ENCODE measurements around the gene CXCR3. TPM values are rescaled to one million over a fixed set of nuclear protein-coding genes. Genes with fewer than 3 reads are reported as not detected.

The CXCR3 gene
- total RNA-seq, 4 donors from 2014 or later = 1.1 to 3.5 (median 1.3) TPM; not detected in 1

DNA sequence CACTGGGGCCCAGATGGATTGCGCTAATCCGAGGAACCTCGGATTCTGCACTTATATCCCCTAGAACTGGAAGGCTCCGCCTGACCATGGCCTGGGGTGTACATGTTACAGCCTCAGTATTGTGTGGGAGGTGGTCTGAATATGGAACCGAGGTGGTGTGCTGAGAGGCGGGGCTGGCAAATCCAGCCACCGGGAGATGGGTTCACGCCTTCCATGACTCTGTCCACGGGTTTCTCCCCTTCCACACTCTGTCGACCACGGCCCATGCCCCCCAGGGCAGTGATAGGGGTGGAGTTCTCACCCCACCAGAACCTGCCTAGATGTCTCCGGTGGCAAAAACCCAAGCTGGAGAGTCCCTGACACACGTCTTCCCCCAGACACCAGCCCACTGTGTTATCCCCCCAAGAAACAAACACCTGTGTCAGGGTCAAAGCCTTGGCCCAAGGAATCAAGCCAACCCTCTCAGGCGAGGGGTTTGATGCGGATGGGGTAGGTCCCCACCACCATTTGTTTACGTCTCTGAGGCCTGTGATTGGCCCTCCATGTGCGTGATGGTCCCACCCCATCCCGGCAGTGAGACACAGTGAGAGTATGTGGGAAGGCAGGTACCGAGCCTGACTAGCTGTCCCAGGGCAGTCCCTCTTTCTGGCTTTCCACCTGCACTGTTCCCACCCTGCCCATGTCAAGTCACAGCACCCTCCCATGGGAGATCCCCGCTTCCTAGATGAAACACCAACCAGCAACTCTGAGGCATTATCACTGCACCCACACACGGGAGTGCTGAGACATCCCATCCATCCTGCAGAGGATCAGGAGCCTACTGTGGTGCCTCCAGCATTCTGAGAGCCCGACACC is 42.5 kb upstream of the CXCR3 start:
- no peak overlapping the region for H3K27ac ChIP-seq
- 86% methylated on average over 21 of the region's 22 CpGs; no CpG with 5 or more reads in 1 of the 2 donors for WGBS, 2 donors (ENCODE audit: low coverage in 1 of 2)
- no peak for DNase-seq
- H3K36me3 ChIP-seq = no peaks in the 10 kb centered on the region
- intact Hi-C loops (cut with DNase I; ENCODE audit: low total_unique reads) = no loop called here
- in situ Hi-C loops (cut with MboI; ENCODE audit: low pct_ligation_motif_present in 1 of 4, low pct_unique_long_range_greater_than_20kb in 1 of 4, low sequenced_read_pairs in 3 of 4) = no loop called here
- TF ChIP-seq POLR2A (IDR thresholded peaks at IDR 0.05) (no peak), POLR2AphosphoS5 (IDR thresholded peaks at IDR 0.05) (no peak), EP300 (IDR thresholded peaks at IDR 0.05; ENCODE audit: low read depth) (no peak)
- TF ChIP-seq, protein P1, sequence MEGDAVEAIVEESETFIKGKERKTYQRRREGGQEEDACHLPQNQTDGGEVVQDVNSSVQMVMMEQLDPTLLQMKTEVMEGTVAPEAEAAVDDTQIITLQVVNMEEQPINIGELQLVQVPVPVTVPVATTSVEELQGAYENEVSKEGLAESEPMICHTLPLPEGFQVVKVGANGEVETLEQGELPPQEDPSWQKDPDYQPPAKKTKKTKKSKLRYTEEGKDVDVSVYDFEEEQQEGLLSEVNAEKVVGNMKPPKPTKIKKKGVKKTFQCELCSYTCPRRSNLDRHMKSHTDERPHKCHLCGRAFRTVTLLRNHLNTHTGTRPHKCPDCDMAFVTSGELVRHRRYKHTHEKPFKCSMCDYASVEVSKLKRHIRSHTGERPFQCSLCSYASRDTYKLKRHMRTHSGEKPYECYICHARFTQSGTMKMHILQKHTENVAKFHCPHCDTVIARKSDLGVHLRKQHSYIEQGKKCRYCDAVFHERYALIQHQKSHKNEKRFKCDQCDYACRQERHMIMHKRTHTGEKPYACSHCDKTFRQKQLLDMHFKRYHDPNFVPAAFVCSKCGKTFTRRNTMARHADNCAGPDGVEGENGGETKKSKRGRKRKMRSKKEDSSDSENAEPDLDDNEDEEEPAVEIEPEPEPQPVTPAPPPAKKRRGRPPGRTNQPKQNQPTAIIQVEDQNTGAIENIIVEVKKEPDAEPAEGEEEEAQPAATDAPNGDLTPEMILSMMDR (IDR thresholded peaks at IDR 0.05) = no peak
- no peak overlapping the region for H3K4me3 ChIP-seq
- H3K9me3 ChIP-seq = no peaks in the 10 kb centered on the region
- H3K27me3 ChIP-seq = no peaks in the 10 kb centered on the region
- H3K4me1 ChIP-seq = no peaks in the 10 kb centered on the region

DNA sequence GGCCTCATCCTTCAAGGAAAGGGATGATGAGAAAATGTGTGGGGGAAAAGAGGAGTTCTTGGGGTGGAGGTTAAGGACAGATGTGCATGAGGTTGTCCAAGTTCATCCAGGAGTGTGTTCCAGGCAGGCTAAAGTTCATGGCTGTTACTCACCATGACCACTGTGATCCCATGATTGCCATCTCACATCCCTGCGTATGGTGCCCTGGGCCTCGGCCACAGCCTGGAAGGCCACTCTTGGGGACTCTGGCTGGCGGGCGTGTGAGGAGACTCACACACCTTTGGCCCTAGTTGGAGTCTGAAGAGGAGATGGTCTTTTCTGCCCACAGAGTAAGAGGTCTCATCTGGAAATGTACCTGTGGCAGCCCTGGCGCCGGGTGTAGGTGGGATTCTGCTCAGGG is 41.6 kb upstream of the CXCR3 start:
- Histone ChIP-seq H3K27me3 (no peaks in the 10 kb centered on the region), H3K4me1 (no peaks in the 10 kb centered on the region), H3K9me3 (no peaks in the 10 kb centered on the region), H3K36me3 (no peaks in the 10 kb centered on the region), H3K27ac (no peak overlapping the region), H3K4me3 (no peak overlapping the region)
- in situ Hi-C loops (cut with MboI; ENCODE audit: low pct_ligation_motif_present in 1 of 4, low pct_unique_long_range_greater_than_20kb in 1 of 4, low sequenced_read_pairs in 3 of 4) = no loop called here
- 94% methylated on average over 6 of the region's 6 CpGs; no CpG with 5 or more reads in 1 of the 2 donors for WGBS, 2 donors (ENCODE audit: low coverage in 1 of 2)
- no peak for DNase-seq
- intact Hi-C loops (cut with DNase I; ENCODE audit: low total_unique reads) = no loop called here
- TF ChIP-seq EP300 (IDR thresholded peaks at IDR 0.05; ENCODE audit: low read depth) = no peak
- TF ChIP-seq, protein P1 (IDR thresholded peaks at IDR 0.05) = no peak
- no peak for TF ChIP-seq POLR2AphosphoS5 (IDR thresholded peaks at IDR 0.05)
- no peak for TF ChIP-seq POLR2A (IDR thresholded peaks at IDR 0.05)

DNA sequence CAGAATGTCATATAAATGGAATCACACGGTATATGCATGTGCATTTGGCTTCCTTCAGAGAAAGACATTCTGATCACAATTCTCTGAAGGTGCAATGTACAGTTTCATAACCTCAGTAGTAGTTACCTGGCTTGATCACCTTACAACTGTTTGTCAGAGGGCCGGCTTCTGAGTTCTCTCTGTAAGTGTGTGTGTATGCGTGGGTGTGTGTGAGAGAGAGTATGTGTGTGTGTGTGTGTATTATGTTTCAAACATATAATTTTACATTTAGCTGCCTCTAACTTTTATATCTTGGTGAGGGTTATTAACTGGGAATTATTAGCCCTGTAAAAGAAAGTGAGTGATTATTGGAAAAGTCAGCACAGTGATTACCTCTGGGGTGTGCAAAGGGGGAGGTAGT is 41.0 kb upstream of the CXCR3 start:
- in situ Hi-C loops (cut with MboI; ENCODE audit: low pct_ligation_motif_present in 1 of 4, low pct_unique_long_range_greater_than_20kb in 1 of 4, low sequenced_read_pairs in 3 of 4) = no loop called here
- Histone ChIP-seq H3K9me3 (no peaks in the 10 kb centered on the region), H3K4me3 (no peak overlapping the region), H3K36me3 (no peaks in the 10 kb centered on the region), H3K4me1 (no peaks in the 10 kb centered on the region), H3K27ac (no peak overlapping the region), H3K27me3 (no peaks in the 10 kb centered on the region)
- DNase-seq = no peak
- intact Hi-C loops (cut with DNase I; ENCODE audit: low total_unique reads) = no loop called here
- no peak for TF ChIP-seq POLR2A (IDR thresholded peaks at IDR 0.05)
- TF ChIP-seq POLR2AphosphoS5 (IDR thresholded peaks at IDR 0.05) = no peak
- TF ChIP-seq EP300 (IDR thresholded peaks at IDR 0.05; ENCODE audit: low read depth) = no peak
- TF ChIP-seq, protein P1 (IDR thresholded peaks at IDR 0.05) = no peak
- WGBS, 2 donors (ENCODE audit: low coverage in 1 of 2) = 49% methylated on average over 3 of the region's 3 CpGs; no CpG with 5 or more reads in 1 of the 2 donors

DNA sequence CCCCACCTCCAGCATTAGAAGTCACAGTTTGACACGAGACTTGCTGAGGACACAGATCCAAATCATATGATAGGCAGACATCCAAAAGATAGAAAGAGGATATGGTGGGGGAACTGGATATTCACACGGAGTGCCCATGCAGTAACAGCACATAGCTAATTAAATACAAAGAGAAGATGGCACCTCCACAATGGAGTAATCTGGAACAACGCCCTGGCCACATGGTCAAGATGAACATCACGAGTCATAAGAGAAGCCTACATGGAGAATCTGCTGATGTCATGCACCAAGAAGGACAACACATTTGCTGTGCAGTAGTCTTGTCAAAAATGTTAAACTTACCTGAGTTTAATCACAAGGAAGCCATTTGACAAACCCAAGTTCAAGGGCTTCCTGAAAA is 39.0 kb upstream of the CXCR3 start:
- Histone ChIP-seq H3K4me1 (no peaks in the 10 kb centered on the region), H3K4me3 (no peak overlapping the region), H3K27ac (no peak overlapping the region), H3K27me3 (no peaks in the 10 kb centered on the region), H3K36me3 (no peaks in the 10 kb centered on the region), H3K9me3 (no peaks in the 10 kb centered on the region)
- no peak for DNase-seq
- no peak for TF ChIP-seq POLR2A (IDR thresholded peaks at IDR 0.05)
- WGBS, 2 donors (ENCODE audit: low coverage in 1 of 2) = 69% methylated on average over 4 of the region's 4 CpGs; no CpG with 5 or more reads in 1 of the 2 donors
- intact Hi-C loops (cut with DNase I; ENCODE audit: low total_unique reads) = no loop called here
- in situ Hi-C loops (cut with MboI; ENCODE audit: low pct_ligation_motif_present in 1 of 4, low pct_unique_long_range_greater_than_20kb in 1 of 4, low sequenced_read_pairs in 3 of 4) = no loop called here

Data from transverse colon (tissue), 4 donors.